Ishikawa (cell line): ENCODE results near the gene CTPS1.

Source experiments
- CEBPB ChIP-seq: IDR thresholded peaks from 2 replicates; pipeline ENCODE4 v1.6.1; 2012
- EGR1 ChIP-seq: IDR thresholded peaks from 2 replicates; pipeline ENCODE4 v1.6.1; 2012
- EP300 ChIP-seq: IDR thresholded peaks from 2 replicates; pipeline ENCODE4 v1.6.1; 2012; ENCODE audit warnings: borderline replicate concordance
- MAX ChIP-seq: IDR thresholded peaks from 2 replicates; pipeline ENCODE4 v1.6.1; 2012
- TAF1 ChIP-seq: IDR thresholded peaks from 2 replicates; pipeline ENCODE4 v1.6.1; 2012; ENCODE audit warnings: low read depth, mild to moderate bottlenecking
- TEAD4 ChIP-seq: IDR thresholded peaks from 2 replicates; pipeline ENCODE4 v1.6.1; 2012
- YY1 ChIP-seq: IDR thresholded peaks from 2 replicates; pipeline ENCODE4 v1.6.1; 2012; ENCODE audit warnings: low read depth

- TF ChIP-seq EP300 (no peak), EGR1 (no peak), TEAD4 (no peak), YY1 (no peak), TAF1 (no peak), MAX (no peak), CEBPB (no peak)
These were observed 26.4 kb downstream of the CTPS1 start for GRCh38 chr1:41005876-41006275.
